Activated T-cell treated with anti-CD3 and anti-CD28 coated beads, Interleukin-2, amount 50 U/mL, for 24 hours (primary cell): ENCODE results near the gene ZNF512.

Source experiments
- DNase-seq: peaks from one replicate; pipeline ENCODE4 v3.0.0-alpha.2; 2020
- H3K27ac Mint-ChIP-seq: 2 replicates; pipeline ENCODE4 v1.8.0; 2020; ENCODE audit warnings: mild to moderate bottlenecking, mixed read lengths
- H3K27me3 Mint-ChIP-seq: 2 replicates; pipeline ENCODE4 v1.8.0; 2020; ENCODE audit warnings: mixed read lengths
- H3K36me3 Mint-ChIP-seq: 2 replicates; pipeline ENCODE4 v1.8.0; 2020; ENCODE audit warnings: low read depth, mixed read lengths
- H3K4me1 Mint-ChIP-seq: 2 replicates; pipeline ENCODE4 v1.8.0; 2020; ENCODE audit warnings: low read depth, mixed read lengths
- H3K4me3 Mint-ChIP-seq: 2 replicates; pipeline ENCODE4 v1.8.0; 2020; ENCODE audit warnings: mild to moderate bottlenecking, moderate library complexity, mixed read lengths
- H3K9me3 Mint-ChIP-seq: 2 replicates; pipeline ENCODE4 v1.8.0; 2020; ENCODE audit warnings: mixed read lengths

Gene ZNF512

DNA sequence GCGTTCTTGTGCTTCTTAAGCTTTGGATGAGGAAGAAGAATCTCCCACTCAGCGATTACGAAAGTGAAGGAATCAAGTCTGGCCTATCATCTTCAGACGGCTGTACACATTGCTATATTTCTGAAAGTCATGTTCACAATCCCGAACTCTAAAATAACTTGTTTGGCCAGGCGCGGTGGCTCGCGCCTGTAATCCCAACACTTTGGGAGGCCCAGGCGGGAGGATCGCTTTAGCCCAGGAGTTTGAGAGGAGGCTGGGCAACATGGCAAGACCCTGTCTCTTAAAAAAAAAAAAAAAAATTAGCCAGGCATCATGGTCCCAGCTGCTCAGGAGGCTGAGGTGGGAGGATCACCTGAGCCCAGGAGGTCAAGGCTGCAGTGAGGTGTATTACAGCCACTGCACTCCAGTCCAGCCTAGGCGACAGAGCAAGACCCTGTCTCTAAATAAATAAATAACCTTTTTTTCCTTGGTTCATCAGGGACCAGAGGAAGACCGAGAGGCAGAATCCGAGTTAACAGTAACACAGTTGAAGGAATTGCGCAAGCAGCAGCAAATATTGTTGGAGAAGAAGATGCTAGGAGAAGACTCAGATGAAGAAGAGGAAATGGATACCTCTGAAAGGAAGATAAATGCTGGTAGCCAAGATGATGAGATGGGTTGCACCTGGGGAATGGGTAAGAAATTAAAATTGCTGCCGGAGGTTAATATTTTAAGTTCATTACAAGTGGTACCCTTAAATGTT, 82.0 kb downstream of the ZNF512 start:
- H3K27me3 Mint-ChIP-seq: no peaks in the 10 kb centered on the region
- peaks cover 50% of the 10 kb centered on the region for H3K4me1 Mint-ChIP-seq
- peaks cover 83% of the 10 kb centered on the region for H3K36me3 Mint-ChIP-seq
- H3K27ac Mint-ChIP-seq: peak overlapping the region; percentile 100
- H3K9me3 Mint-ChIP-seq: no peaks in the 10 kb centered on the region
- DNase-seq: no peak
- peak overlapping the region; percentile 100 for H3K4me3 Mint-ChIP-seq

DNA sequence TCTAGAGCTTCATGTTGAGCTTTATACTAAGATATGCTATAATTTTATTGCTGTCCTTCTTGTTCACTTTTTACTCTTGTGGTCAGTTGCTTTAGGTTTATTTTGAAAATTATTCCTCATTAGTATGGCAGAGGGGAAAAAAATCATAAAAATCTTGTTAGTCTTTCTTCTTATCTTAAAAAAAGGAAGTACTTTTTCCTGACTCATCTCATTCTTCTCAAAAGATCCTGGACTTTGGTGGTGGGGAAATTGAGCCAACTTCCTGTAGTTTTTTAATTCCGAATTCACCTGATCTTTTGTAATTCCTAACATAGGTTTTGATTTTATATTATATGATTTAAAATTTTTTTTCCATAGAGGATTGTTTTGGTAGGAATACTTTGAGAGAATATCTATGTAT, 84.6 kb downstream of the ZNF512 start:
- Mint-ChIP-seq H3K4me3 (no peak overlapping the region), H3K27me3 (no peaks in the 10 kb centered on the region), H3K36me3 (peaks cover 81% of the 10 kb centered on the region), H3K27ac (peak overlapping the region; percentile 31), H3K4me1 (peaks cover 44% of the 10 kb centered on the region), H3K9me3 (no peaks in the 10 kb centered on the region)
- no peak for DNase-seq

DNA sequence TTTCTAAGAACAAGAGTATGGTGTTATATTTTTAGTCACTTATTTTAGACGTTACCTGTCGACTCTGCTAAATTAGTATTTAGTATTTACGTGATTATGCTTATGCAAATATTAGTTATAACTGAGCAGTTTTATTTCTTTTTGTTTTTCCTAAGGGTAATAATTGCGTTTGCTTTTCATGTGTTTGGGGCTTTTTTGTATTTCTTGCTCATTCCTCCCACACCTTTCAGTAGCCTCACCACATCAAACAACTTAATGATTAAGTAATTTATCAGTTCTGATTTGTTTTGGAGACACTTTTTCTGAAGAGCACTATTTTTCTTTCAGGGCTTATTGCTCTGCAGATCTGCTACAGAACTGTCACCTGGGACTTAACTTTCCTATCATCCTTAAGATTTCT, 88.4 kb downstream of the ZNF512 start:
- no peaks in the 10 kb centered on the region for H3K27me3 Mint-ChIP-seq
- H3K4me3 Mint-ChIP-seq: no peak overlapping the region
- no peak overlapping the region for H3K27ac Mint-ChIP-seq
- DNase-seq: no peak
- H3K36me3 Mint-ChIP-seq: peaks cover 84% of the 10 kb centered on the region
- no peaks in the 10 kb centered on the region for H3K9me3 Mint-ChIP-seq
- H3K4me1 Mint-ChIP-seq: peaks cover 20% of the 10 kb centered on the region
